GM18508 (cell line): ENCODE data around the gene DAAM2.

Experiments used
- ATAC-seq: cut with Tn5 transposase; IDR thresholded peaks from one replicate; pipeline ENCODE4 v1.9.1; 2021; ENCODE audit warnings: moderate number of reproducible peaks; ENCODE audit not compliant: insufficient read depth, unreplicated experiment

The DAAM2 gene

GRCh38 chr6:39903656-39904055 is 111.5 kb downstream of the DAAM2 start:
- no peak for ATAC-seq

DNA sequence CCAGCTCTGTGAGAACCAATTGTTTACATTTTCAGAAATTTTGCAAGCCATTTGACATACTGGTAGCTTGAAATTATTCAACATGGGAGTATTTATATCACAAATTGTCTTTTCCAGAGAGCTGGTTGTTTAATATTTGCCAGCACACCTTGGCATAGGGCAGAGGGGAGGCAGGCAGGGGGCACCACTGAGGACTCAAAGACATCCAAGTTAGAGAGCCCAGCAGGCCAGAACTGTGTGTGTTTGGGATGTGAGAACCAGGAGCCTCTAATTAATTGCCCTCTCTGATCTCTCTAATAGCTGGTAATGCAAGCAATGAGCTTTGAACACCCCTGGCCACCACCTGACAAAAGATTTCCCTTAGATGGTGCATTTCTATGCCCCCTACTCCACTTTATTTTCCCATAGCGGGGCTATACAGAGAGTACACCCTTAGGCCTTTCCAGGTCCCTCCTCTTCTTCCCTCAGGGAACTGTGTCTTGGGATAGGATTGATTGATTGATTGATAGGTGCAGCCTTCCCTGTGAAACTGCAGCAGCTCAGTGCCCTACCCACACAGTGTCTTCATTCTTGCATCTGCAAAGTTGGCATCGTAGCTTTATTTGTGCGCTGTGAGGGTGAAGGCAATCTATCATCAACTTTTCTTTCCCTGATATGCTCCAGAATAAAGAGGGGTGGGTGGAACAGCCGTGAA is 112.9 kb downstream of the DAAM2 start:
- no peak for ATAC-seq

- no peak for ATAC-seq
These were observed 113.4 kb downstream of the DAAM2 start for GRCh38 chr6:39905640-39905975.

DNA sequence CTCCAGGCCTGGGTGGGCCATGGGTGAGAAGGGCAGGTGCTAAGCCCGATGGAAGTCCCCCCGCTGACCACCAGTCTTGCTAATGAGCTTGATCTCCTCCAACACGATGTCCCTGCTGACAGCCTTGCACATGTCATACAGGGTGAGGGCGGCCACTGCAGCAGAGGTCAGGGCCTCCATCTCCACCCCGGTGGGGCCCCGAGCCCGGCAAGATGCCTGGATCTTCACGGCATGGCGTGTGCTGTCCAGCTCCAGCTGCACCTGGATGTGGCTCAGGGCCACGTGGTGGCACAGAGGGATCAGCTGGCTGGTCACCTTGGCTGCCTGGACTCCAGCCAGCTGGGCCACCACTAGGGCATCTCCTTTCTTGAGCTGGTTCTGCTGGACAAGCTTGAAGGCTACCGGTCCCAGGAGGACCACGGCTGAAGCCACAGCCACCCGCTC is 114.2 kb downstream of the DAAM2 start:
- no peak for ATAC-seq

DNA sequence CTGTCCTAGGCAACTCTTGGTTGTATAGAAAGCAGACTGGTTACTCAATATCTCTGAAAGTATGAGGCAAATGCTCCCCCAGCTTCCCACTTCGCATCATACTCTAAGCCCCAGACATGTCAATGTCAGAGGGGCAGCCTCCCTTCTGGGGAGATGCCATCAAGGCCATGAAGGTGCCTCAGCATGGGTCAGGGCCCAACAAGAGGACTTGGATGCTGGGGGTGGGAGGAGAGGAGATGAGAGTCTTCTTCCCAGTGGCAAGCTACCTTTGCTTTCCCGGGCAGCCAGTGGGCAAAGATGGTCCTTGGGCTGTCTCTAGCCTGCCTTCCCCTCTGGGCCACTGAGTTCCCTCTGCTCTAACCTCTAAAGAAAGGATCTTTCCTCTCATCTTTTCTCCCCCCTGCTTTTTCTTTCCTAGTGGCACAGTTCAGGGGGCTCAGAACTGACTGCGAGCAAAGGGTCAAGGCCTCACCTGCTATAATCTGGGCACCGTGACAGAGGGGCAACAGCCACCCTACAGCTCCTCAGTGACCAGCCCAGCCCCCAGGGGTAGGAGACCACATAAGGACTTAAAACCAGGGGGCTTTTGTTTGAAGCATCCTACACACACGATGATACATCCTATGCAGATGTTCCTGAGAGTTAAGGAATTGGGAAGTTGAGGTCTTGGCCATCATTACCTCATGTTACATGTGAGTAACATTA is 115.8 kb downstream of the DAAM2 start:
- ATAC-seq: no peak

DNA sequence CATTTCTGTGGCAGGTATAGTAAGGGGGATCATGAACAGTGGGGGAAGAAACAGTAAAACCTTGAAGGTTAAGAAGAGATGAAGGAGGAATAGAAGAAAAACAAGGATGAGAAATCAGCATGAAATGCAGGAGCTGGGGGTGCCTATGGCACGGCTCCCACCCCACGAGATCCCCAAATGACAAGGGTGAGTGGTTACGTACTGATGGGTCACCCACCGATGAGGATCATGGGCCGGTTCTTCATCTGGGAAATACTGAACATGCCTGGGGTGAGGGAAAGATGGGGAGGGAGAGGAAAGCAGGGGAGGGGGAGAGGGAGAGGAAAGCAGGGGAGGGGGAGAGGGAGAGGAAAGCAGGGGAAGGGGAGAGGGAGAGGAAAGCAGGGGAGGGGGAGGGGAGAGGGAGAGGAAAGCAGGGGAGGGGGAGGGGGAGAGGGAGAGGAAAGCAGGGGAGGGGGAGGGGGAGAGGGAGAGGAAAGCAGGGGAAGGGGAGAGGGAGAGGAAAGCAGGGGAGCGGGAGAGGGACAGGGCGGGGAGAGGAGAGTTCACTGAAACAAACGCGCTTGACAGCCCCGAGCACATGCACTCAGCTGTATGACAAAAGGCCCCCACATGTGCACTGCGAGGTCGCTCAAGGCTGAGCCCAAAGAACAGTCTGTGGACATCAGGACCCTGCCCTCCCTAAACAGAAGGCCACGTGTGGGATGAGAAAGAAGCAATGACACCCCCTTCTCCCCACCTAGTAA is 116.8 kb downstream of the DAAM2 start:
- ATAC-seq: no peak

- no peak for ATAC-seq
These were observed 117.5 kb downstream of the DAAM2 start for GRCh38 chr6:39909701-39910100.

DNA sequence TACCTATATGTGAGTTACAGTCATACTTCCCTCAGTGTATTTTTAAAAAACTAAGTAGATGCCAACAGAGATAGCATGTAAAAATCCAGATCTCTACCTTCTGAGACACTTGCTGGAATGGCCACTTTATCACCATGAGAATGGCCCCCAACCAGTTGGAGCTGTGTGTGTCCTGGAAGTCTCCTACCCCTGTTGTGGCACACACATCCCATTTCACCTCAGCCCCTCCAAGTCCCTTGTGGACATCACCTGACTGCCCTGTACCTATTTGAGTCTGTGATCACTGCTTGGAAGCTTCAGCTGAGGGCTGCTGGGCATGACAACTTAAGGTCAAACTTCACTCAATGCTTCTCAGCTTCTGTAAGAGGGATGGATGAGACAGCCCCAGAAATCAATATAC is 118.0 kb downstream of the DAAM2 start:
- ATAC-seq: no peak

DNA sequence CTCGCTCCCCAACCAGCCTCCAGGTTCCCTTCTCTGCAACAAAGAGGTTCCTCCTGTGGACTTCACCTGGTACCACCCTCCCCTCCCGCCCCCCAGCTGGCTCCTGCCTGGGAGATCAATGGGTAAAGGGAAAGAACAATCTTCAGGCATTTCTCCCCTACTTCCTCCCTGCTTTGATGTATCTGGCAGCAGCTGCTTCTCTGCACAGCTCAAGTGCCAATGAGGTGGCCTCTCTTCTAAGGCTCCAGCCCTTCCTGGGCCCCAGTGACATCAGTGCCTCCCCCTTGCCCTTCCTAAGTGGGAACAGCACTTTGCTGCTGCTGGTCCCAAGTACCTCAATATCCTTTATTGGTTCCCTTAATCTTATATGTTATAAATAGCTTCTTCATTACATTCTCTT is 118.6 kb downstream of the DAAM2 start:
- no peak for ATAC-seq

DNA sequence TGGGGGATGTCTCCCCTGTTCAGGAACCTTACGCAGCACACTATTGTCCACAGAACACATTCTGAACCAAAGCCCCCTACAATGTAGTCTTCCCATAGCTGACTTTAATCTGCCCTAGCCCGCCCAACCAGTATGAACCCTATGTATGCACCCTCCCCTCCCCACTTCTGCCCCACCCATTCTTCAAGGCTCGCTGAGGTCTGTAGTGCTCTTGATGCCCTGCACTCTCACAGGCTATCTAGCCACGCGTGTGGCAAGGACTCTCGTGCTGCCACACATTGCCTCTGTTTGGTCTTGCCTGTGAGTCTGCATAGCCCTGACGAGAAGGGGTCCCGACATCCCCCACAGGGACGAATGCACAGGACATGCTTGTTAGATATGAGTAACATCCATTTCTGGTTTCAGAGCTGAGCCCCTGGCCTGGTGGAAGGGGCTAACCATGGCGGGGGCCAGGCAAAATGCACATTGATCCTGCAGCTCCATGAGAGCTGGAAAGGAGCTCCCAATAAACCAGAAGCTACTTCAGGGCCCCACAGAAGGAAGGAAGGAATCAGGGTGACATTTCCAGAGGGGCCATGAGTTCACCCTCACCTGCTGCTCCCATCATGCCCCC is 119.4 kb downstream of the DAAM2 start:
- ATAC-seq: no peak

GRCh38 chr6:39912446-39912845 is 120.3 kb downstream of the DAAM2 start:
- ATAC-seq: no peak

DNA sequence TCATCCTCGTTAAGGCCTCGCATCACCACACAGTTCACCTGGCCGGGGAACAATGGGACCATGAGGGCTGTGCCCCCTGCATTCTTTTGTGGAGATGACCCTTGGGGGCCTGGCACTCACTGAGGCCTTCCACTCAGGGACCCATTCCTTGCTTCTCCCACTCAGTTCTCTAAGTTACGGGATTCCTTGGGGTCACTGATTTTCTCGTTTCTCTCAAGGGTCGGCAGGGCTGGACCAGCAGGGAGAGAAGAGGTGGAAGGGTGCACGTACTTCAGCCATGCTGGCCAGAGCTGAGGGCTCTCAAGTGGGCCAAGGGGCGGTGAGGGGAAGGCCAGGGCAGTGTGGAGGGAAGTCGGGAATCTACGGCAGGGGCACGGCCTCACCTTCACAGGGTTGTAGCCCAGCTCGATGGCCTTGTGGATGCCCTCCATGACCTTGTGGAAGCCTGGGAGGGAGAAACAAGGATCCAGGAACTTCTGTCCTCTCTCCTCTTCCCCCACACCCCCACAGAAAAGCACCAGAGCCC is 121.3 kb downstream of the DAAM2 start:
- ATAC-seq: no peak

DNA sequence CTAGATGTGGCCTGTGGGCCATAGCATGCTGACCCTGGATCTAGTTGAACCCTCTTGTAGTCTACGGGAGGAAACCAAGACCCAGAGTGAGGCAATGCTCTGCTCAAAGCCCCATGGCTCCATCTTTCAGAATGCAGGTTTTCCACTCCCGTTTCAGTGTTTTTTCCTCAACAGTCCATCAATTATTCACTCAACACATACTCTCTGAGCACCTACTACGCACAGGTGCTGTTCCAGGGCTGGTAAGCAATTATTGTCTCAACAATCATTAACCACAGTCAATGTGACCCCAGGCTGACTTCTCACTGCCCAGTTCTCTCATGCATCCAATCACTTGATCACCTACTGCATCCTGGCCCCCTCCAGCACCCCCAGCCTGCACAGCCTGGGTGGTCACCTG is 122.1 kb downstream of the DAAM2 start:
- no peak for ATAC-seq

DNA sequence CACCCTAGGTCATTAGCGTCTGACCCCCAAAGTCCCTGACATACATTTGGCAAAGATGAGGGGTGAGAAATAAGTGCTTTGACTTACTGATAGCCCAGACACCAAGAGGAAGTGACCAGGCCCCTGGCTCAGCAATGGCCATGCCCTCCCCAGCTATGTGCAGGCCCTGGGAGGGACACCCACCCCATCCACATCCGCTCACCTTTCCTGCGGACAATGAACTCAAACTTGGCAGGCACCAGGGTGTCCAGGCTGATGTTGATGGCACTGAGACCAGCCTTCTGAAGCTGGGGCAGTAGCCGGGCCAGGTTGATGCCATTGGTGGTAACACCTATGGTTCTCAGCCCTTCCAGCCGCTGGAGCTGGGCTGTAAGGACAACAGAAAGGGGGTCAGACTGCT is 123.7 kb downstream of the DAAM2 start:
- ATAC-seq: no peak

- no peak for ATAC-seq
These were observed 125.2 kb downstream of the DAAM2 start for GRCh38 chr6:39917329-39917728.

GRCh38 chr6:39917981-39918380 is 125.8 kb downstream of the DAAM2 start:
- ATAC-seq: no peak

DNA sequence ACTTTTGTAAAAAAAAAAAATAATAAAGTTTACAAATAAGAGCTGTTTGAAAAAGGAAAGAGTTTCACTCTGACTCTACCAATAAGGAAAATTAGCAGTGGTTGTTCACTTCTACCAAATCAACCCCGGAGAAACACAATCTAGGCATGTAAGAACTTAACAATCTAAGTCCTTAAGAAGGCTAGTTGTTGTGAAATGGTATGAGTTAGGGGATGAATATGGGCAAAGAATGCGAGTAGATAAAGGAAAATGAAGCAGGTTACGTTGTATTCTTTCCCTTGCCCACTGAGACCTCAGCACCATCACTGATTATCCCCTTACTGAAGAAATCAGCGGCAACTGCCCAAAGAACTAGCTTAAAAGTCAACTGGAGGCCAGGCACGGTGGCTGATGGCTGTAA is 126.7 kb downstream of the DAAM2 start:
- ATAC-seq: no peak

GRCh38 chr6:39920157-39920556 is 128.0 kb downstream of the DAAM2 start:
- no peak for ATAC-seq

GRCh38 chr6:39922821-39923220 is 130.6 kb downstream of the DAAM2 start:
- ATAC-seq: no peak

GRCh38 chr6:39923394-39923793 is 131.2 kb downstream of the DAAM2 start:
- ATAC-seq: no peak

DNA sequence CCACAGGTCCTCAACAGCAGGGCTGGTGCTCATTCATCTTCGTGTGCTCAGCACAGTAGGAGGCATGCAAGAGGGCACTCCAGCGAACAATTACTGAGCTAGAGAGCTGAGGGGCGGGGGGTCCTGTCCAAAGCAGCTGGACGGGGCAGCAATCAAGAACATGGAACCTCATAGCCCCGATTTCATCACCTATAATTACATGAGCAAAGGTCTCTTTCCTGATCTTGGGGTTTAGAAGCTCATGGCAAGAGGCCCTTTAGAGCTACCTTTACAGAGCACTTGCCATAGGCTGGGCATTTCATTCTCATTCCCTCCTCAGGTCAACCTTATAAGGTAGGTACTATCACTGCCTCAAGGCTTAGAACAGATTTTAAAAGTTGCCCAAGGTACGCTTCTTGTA is 131.7 kb downstream of the DAAM2 start:
- no peak for ATAC-seq
